SU-DHL-6 (cell line): ENCODE data around the gene NUMB.
"Not testable (repeated sequence)": the region's sequence is repeated elsewhere in the genome, so short reads cannot be mapped to it uniquely, and the experiment has no call there.

Experiments
- CTCF ChIP-seq: fragments of 200-600 bp; sonication (generic); IDR thresholded peaks from one replicate; pipeline ENCODE4 v1.5.1; 2017; ENCODE audit warnings: antibody characterized with exemption, mild to moderate bottlenecking, low read length, moderate library complexity; ENCODE audit not compliant: insufficient read depth, poor library complexity, severe bottlenecking
- EZH2phosphoT487 ChIP-seq: fragments of 200-600 bp; sonication (generic), shearing (Covaris generic); conservative IDR thresholded peaks from 2 replicates; pipeline ENCODE4 v1.6.1; 2018; ENCODE audit warnings: mild to moderate bottlenecking, antibody characterized with exemption, low read length, moderate library complexity, mixed read lengths

GRCh38 chr14:73309207-73309606, 149.1 kb downstream of the NUMB start:
- TF ChIP-seq CTCF, EZH2phosphoT487: not testable (repeated sequence)
